DMS79 (cell line): ENCODE measurements around the gene CDK19.
"Not testable (repeated sequence)": the region's sequence is repeated elsewhere in the genome, so short reads cannot be mapped to it uniquely, and the experiment has no call there.

Experiments used
- DNase-seq: peaks from one replicate; lab custom pipeline; 2025; lab: John Stamatoyannopoulos, UW

CDK19 gene

GRCh38 chr6:110815411-110816409, at the start of gene CDK19:
TSS of gene CDK19 (minus strand) at chr6:110815469. CDS start at chr6:110815136, 333 bp downstream.
- DNase-seq: peak; percentile 99

GRCh38 chr6:110864824-110865223, 49.6 kb upstream of the CDK19 start:
- DNase-seq: no peak

- DNase-seq: no peak
Measured at GRCh38 chr6:110859335-110859792, 44.1 kb upstream of the CDK19 start.

- no peak for DNase-seq
Measured at GRCh38 chr6:110858562-110859214, 43.4 kb upstream of the CDK19 start.

- no peak for DNase-seq
Measured at GRCh38 chr6:110858016-110858415, 42.7 kb upstream of the CDK19 start.

GRCh38 chr6:110856296-110856695, 41.0 kb upstream of the CDK19 start:
- DNase-seq: no peak

- DNase-seq: no peak
Measured at GRCh38 chr6:110853754-110854477, 38.6 kb upstream of the CDK19 start.

- DNase-seq: no peak
Measured at GRCh38 chr6:110852773-110853172, 37.5 kb upstream of the CDK19 start.

- DNase-seq: no peak
Measured at GRCh38 chr6:110849781-110850180, 34.5 kb upstream of the CDK19 start.

- DNase-seq: no peak
Measured at GRCh38 chr6:110841266-110841665, 26.0 kb upstream of the CDK19 start.

- DNase-seq: not testable (repeated sequence)
Measured at GRCh38 chr6:110835751-110836150, 20.5 kb upstream of the CDK19 start.

GRCh38 chr6:110833831-110834230, 18.6 kb upstream of the CDK19 start:
- DNase-seq: no peak

GRCh38 chr6:110831405-110831804, 16.1 kb upstream of the CDK19 start:
- DNase-seq: no peak

GRCh38 chr6:110828396-110828795, 13.1 kb upstream of the CDK19 start:
- DNase-seq: no peak

- DNase-seq: no peak
Measured at GRCh38 chr6:110826236-110827129, 11.2 kb upstream of the CDK19 start.

GRCh38 chr6:110823146-110823545, 7.9 kb upstream of the CDK19 start:
- no peak for DNase-seq

- DNase-seq: no peak
Measured at GRCh38 chr6:110822249-110822648, 7.0 kb upstream of the CDK19 start.

GRCh38 chr6:110816677-110817076, 1.4 kb upstream of the CDK19 start:
- DNase-seq: no peak

GRCh38 chr6:110815015-110815410, 256 bp downstream of the CDK19 start:
- no peak for DNase-seq

GRCh38 chr6:110814102-110815014, 911 bp downstream of the CDK19 start:
- peak; percentile 14 for DNase-seq
